Lower lobe of right lung (tissue), 2 donors: Measurements from ENCODE around the gene DEPDC5. TPM values are rescaled to one million over a fixed set of nuclear protein-coding genes. Genes with fewer than 3 reads are reported as not detected.
"Not testable (repeated sequence)": the region's sequence is repeated elsewhere in the genome, so short reads cannot be mapped to it uniquely, and the experiment has no call there.

Source experiments
- ATAC-seq, 2 donors: fragments of 200-7000 bp; cut with Tn5 transposase; one replicate each; pipeline ENCODE4 v1.9.1; 2020 to 2022; ENCODE audit warnings: mild to moderate bottlenecking in 2 of 2, moderate library complexity in 2 of 2
- DNase-seq: peaks from one replicate; pipeline ENCODE4 v3.0.0-alpha.2; 2020
- H3K27ac ChIP-seq: fragments of 200-600 bp; one replicate; pipeline ENCODE4 v1.8.0; 2022
- H3K27me3 ChIP-seq: fragments of 200-600 bp; one replicate; pipeline ENCODE4 v1.8.0; 2022; ENCODE audit warnings: low read depth
- H3K36me3 ChIP-seq: fragments of 200-600 bp; one replicate; pipeline ENCODE4 v1.8.0; 2022; ENCODE audit warnings: mild to moderate bottlenecking
- H3K4me1 ChIP-seq: fragments of 200-600 bp; one replicate; pipeline ENCODE4 v1.8.0; 2022
- H3K4me3 ChIP-seq: fragments of 200-600 bp; one replicate; pipeline ENCODE4 v1.8.0; 2022; ENCODE audit warnings: mild to moderate bottlenecking
- H3K9me3 ChIP-seq: fragments of 200-600 bp; one replicate; pipeline ENCODE4 v1.8.0; 2022
- CTCF ChIP-seq: fragments of 200-600 bp; IDR thresholded peaks from one replicate; pipeline ENCODE4 v1.8.0; 2022; ENCODE audit warnings: antibody characterized with exemption, mild to moderate bottlenecking
- intact Hi-C: fragments of 100-400 bp; cut with DNase I; formaldehyde crosslinking; loops from one replicate; pipeline ENCODE4 v1.11.0; 2022
- total RNA-seq: library from RNA; stranded (reverse); fragmentation: NEBNext Ultra II Directional; extraction: Animal tissue kit (Norgen Biotek cat#: 25700); gene quantifications from one replicate; pipeline ENCODE4 v1.2.1, GENCODE V29; 2021
- donor health status: DM: no; HTN: yes; CAD: no; lungs with severe emphysema.

DEPDC5 gene
- total RNA-seq, 1 donor from 2014 or later, result 29.0 TPM

- no peak overlapping the region for H3K4me3 ChIP-seq
- no peak for DNase-seq
- TF ChIP-seq CTCF, result no peak
- peaks cover 45% of the 10 kb centered on the region for H3K36me3 ChIP-seq
- peaks cover 21% of the 10 kb centered on the region for H3K4me1 ChIP-seq
- intact Hi-C loops, result no loop called here
- H3K27ac ChIP-seq, result no peak overlapping the region
- no peaks in the 10 kb centered on the region for H3K9me3 ChIP-seq
- H3K27me3 ChIP-seq, result no peaks in the 10 kb centered on the region
- ATAC-seq, result no peak
Observed at GRCh38 chr22:31757265-31757664, 3.4 kb downstream of the DEPDC5 start.

- H3K9me3 ChIP-seq, H3K27me3 ChIP-seq, H3K27ac ChIP-seq, intact Hi-C loops, H3K4me3 ChIP-seq, DNase-seq, ATAC-seq: not testable (repeated sequence)
- H3K36me3 ChIP-seq, result peaks cover 61% of the 10 kb centered on the region
- H3K4me1 ChIP-seq, result peaks cover 11% of the 10 kb centered on the region
Observed at GRCh38 chr22:31758860-31759259, 5.0 kb downstream of the DEPDC5 start.

GRCh38 chr22:31764785-31765184 is 11.0 kb downstream of the DEPDC5 start:
- Histone ChIP-seq H3K27me3 (no peaks in the 10 kb centered on the region), H3K36me3 (peaks cover 93% of the 10 kb centered on the region)
- no peak for TF ChIP-seq CTCF

GRCh38 chr22:31768422-31769059 is 14.7 kb downstream of the DEPDC5 start:
- no peak for DNase-seq
- intact Hi-C loops, result no loop called here
- no peak for ATAC-seq
- Histone ChIP-seq H3K9me3 (no peaks in the 10 kb centered on the region), H3K27ac (no peak overlapping the region), H3K27me3 (no peaks in the 10 kb centered on the region), H3K4me1 (no peaks in the 10 kb centered on the region), H3K4me3 (no peak overlapping the region), H3K36me3 (peaks cover 88% of the 10 kb centered on the region)
- TF ChIP-seq CTCF, result no peak

More at GRCh38 chr22:31764785-31765184, 11.0 kb downstream of the DEPDC5 start:
- no peak for DNase-seq
- intact Hi-C loops, result no loop called here
- H3K4me1 ChIP-seq, result no peaks in the 10 kb centered on the region
- ATAC-seq, result no peak
- no peaks in the 10 kb centered on the region for H3K9me3 ChIP-seq
- no peak overlapping the region for H3K4me3 ChIP-seq
- H3K27ac ChIP-seq, result no peak overlapping the region

- no peak for DNase-seq
- H3K4me3 ChIP-seq, result no peak overlapping the region
- peaks cover 86% of the 10 kb centered on the region for H3K36me3 ChIP-seq
- intact Hi-C loops, result no loop called here
- H3K9me3 ChIP-seq, result no peaks in the 10 kb centered on the region
- H3K4me1 ChIP-seq, result no peaks in the 10 kb centered on the region
- TF ChIP-seq CTCF, result no peak
- no peak for ATAC-seq
- no peak overlapping the region for H3K27ac ChIP-seq
- no peaks in the 10 kb centered on the region for H3K27me3 ChIP-seq
Observed at GRCh38 chr22:31773416-31773815, 19.6 kb downstream of the DEPDC5 start.

- H3K4me1 ChIP-seq, result no peaks in the 10 kb centered on the region
- no peaks in the 10 kb centered on the region for H3K27me3 ChIP-seq
- no peak for ATAC-seq
- peaks cover 86% of the 10 kb centered on the region for H3K36me3 ChIP-seq
- TF ChIP-seq CTCF, result no peak
- no peak for DNase-seq
- no peaks in the 10 kb centered on the region for H3K9me3 ChIP-seq
- intact Hi-C loops, result no loop called here
- H3K4me3 ChIP-seq, result no peak overlapping the region
- H3K27ac ChIP-seq, result no peak overlapping the region
Observed at GRCh38 chr22:31776231-31776630, 22.4 kb downstream of the DEPDC5 start.
